ENCODE results near the gene GNG7.

DNA sequence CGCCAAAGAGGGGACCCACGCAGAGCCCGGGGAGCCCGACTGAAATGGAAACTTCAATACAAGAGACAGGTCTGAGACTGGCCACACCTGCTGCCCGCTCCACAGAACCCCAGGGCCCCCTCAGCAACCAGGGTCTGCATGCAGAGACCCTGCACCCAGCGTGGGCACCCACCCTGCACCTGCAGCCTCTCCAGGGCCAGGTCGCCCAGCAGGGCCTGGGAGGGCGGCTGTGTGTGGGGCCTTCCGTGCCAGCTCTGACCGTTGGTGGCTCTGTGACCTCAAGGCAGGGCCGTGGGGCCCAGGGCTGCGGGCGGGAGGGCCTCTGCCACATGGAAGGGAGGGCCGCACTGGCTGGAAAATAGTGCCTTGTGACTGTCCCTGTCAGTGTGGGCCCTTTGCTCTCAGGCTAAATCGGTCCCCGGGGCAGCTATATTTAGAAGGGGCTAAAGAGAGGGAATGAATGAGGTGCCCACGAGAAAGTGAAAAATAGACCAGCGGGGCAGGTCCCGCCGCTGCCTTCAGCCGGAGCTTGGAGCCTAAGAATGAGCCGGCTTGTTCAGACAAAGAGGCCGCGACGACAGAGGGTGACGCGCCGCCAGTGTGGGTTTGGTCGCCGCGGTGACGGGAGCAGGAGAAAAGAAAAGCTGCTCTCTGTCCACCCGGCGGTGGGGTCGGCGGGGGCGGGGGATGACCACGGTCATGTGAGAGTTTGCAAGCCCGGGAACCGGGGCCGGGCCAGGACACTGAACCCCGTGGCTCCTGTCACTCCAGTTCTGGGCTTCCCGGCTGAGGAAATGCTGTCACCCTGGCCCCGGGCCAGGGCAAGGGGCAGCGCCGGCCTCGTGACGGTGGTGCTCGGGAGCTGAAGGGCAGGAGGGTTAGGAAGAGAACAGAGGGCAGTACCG is 156.1 kb downstream of the GNG7 start:
- TF ChIP-seq EZH2 (IDR thresholded peaks at IDR 0.05) (no peak), POLR2AphosphoS5 (IDR thresholded peaks at IDR 0.05; ENCODE audit: borderline replicate concordance, low read depth, low read length) (no peak), FOXP2 (optimal IDR thresholded peaks at IDR 0.05; ENCODE audit: control extremely low read depth, extremely low read length, insufficient read depth) (no peak)
